ENCODE data around the gene ZNF134. TPM values are rescaled to one million over a fixed set of nuclear protein-coding genes. Genes with fewer than 3 reads are reported as not detected.

ZNF134 gene
- total RNA-seq, 1 donor: 21.2 TPM

DNA sequence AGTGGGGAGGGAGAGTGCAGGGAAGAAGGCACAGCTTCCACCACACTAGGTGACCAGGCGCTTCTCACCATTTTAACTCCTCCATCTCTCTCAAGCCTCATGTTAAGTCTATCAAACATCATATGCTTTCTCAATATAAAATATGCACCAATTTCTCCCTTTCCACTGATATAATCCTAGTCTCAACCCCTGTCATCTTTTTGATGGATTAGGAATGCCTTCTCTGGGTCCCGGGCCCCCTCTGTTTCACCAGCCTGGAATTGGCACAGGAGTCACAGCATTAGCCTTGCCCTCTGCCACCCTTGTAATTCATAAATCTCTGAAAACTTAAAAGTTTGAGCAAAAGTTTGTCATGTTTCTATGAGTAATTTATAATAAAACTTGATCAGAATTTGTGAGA lies 54.6 kb downstream of the ZNF134 start, which contains the start of gene ZSCAN4:
TSS of gene ZSCAN4 (plus strand) at position 301 of the 400 bp plus-strand sequence. CDS start 7,211 bp downstream, outside the sequence.
- TF ChIP-seq, protein P1, sequence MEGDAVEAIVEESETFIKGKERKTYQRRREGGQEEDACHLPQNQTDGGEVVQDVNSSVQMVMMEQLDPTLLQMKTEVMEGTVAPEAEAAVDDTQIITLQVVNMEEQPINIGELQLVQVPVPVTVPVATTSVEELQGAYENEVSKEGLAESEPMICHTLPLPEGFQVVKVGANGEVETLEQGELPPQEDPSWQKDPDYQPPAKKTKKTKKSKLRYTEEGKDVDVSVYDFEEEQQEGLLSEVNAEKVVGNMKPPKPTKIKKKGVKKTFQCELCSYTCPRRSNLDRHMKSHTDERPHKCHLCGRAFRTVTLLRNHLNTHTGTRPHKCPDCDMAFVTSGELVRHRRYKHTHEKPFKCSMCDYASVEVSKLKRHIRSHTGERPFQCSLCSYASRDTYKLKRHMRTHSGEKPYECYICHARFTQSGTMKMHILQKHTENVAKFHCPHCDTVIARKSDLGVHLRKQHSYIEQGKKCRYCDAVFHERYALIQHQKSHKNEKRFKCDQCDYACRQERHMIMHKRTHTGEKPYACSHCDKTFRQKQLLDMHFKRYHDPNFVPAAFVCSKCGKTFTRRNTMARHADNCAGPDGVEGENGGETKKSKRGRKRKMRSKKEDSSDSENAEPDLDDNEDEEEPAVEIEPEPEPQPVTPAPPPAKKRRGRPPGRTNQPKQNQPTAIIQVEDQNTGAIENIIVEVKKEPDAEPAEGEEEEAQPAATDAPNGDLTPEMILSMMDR (IDR thresholded peaks at IDR 0.05; ENCODE audit: insufficient read depth, low read depth, low read length): no peak
- H3K4me3 ChIP-seq (ENCODE audit: low read depth, low read length): no peak within 1 kb of the TSS
- DNase-seq (ENCODE audit: low read depth): no peak

DNA sequence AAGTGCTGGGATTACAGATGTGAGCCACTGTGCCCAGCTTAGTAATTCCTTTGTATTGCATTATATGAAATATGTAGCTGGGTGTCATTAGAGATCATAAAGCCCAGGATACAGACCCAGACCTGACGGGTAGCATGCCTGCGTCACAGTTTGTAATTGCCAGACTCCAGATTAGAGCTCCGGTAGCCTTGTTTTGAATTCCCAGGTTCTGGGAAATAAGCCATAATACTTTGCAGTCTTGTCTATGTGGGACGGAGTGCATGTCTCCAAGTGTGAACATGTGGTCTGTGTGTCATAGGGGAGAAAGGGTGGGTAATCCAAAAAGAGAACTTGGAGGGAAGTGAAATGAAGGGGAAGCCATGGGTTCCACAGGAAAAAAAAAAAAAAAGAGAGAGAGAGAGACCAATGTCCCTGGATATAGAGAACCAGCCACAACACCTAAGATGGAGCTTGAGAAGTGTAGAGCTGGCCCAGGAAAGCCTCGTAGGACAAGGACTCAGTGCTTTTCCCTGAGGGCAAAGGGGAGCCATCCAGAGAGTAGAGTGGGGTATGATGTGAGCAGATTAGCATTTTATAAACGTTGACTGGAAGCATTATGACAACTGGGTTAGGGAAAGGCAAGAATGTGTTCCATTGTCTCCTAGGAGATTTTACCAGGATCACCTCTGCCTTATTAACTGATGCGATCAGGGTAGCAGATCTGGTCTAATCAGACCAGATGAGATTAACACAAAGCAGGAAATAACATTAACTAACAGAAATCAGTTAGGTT lies 57.3 kb downstream of the ZNF134 start:
- TF ChIP-seq, protein P1 (IDR thresholded peaks at IDR 0.05; ENCODE audit: insufficient read depth, low read depth, low read length): no peak
- DNase-seq (ENCODE audit: low read depth): peak; percentile 41
- no peak overlapping the region for H3K4me3 ChIP-seq (ENCODE audit: low read depth, low read length)

DNA sequence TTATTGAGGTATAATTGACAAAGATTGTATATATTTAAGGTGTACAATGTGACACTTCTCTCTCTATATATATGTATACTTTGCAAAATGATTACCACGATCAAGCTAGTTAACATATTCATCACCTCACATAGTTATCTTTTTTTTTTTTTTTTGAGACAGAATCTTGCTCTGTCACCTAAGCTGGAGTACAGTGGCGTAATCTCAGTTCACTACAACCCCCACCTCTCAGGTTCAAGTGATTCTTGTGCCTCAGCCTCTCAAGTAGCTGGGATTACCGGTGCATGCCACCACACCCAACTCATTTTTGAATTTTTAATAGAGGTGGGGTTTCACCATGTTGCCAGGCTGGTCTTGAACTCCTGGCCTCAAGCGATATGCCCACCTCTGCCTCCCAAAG lies 58.4 kb downstream of the ZNF134 start:
- no peak for DNase-seq (ENCODE audit: low read depth)
- H3K4me3 ChIP-seq (ENCODE audit: low read depth, low read length): no peak overlapping the region
- TF ChIP-seq, protein P1 (IDR thresholded peaks at IDR 0.05; ENCODE audit: insufficient read depth, low read depth, low read length): no peak

Other genes starting within 250 kb of the ZNF134 start
- 15.8 and 19.0 TPM in 2 replicates for gene ZNF548, start 224.4 kb upstream of the ZNF134 start, total RNA-seq
- 10.4 and 15.1 TPM in 2 replicates for gene ZNF17, start 203.1 kb upstream of the ZNF134 start, total RNA-seq
- gene ZNF749, start 178.9 kb upstream of the ZNF134 start, total RNA-seq: 10.8 and 11.0 TPM in 2 replicates
- gene VN1R1, start 157.1 kb upstream of the ZNF134 start, total RNA-seq: 0.32 and 0.86 TPM in 2 replicates
- 10.8 and 16.1 TPM in 2 replicates for gene ZNF772, start 136.7 kb upstream of the ZNF134 start, total RNA-seq
- 10.4 and 13.5 TPM in 2 replicates for gene ZNF419, start 126.5 kb upstream of the ZNF134 start, total RNA-seq
- 12.1 and 17.4 TPM in 2 replicates for gene ZNF773, start 114.3 kb upstream of the ZNF134 start, total RNA-seq
- gene ZNF549, start 86.9 kb upstream of the ZNF134 start, total RNA-seq: 4.5 and 6.5 TPM in 2 replicates
- 5.5 and 8.6 TPM in 2 replicates for gene ZNF550, start 54.4 kb upstream of the ZNF134 start, total RNA-seq
- gene ZNF416, start 35.3 kb upstream of the ZNF134 start, total RNA-seq: 4.5 and 6.9 TPM in 2 replicates
- gene ZIK1, start 30.1 kb upstream of the ZNF134 start, total RNA-seq: 11.3 and 12.1 TPM in 2 replicates
- gene ZNF530, start 14.4 kb upstream of the ZNF134 start, total RNA-seq: 3.9 and 7.1 TPM in 2 replicates
- gene ZNF211, start 18.9 kb downstream of the ZNF134 start, total RNA-seq: 9.3 and 11.7 TPM in 2 replicates
- gene ZSCAN4, start 54.7 kb downstream of the ZNF134 start, total RNA-seq: not detected in 2 replicates
- gene ZNF551, start 67.7 kb downstream of the ZNF134 start, total RNA-seq: 6.4 and 6.5 TPM in 2 replicates
- 1.3 and 1.7 TPM in 2 replicates for gene ZNF154, start 95.0 kb downstream of the ZNF134 start, total RNA-seq
- gene ZNF671, start 113.4 kb downstream of the ZNF134 start, total RNA-seq: 5.8 and 6.9 TPM in 2 replicates
- gene ZNF776, start 132.6 kb downstream of the ZNF134 start, total RNA-seq: 11.9 and 14.7 TPM in 2 replicates
- gene ZNF586, start 155.4 kb downstream of the ZNF134 start, total RNA-seq: 12.2 and 22.9 TPM in 2 replicates
- 7.4 and 12.1 TPM in 2 replicates for gene ZNF552, start 200.7 kb downstream of the ZNF134 start, total RNA-seq
- 25.1 and 28.1 TPM in 2 replicates for gene ZNF587B, start 216.1 kb downstream of the ZNF134 start, total RNA-seq
- 22.2 and 29.8 TPM in 2 replicates for gene ZNF587, start 235.6 kb downstream of the ZNF134 start, total RNA-seq